Activated CD4-positive, alpha-beta T cell treated with anti-CD3 and anti-CD28 coated beads, Interleukin-2, amount 10 ng/mL, durations not matched to agents 7 days and 5 days (primary cell): ENCODE results near the gene MCCD1. TPM values are rescaled to one million over a fixed set of nuclear protein-coding genes. Genes with fewer than 3 reads are reported as not detected.

Experiments
- CTCF ChIA-PET: fragments of 350-600 bp; sonication (Branson Sonifier 250); formaldehyde crosslinking; loops from one replicate; lab custom pipeline; 2021; ENCODE audit warnings: antibody characterized with exemption; lab: Charles Lee
- POLR2A ChIA-PET: fragments of 350-600 bp; sonication (Branson Sonifier 250); formaldehyde crosslinking; loops from one replicate; lab custom pipeline; 2021; ENCODE audit warnings: antibody characterized with exemption; lab: Charles Lee
- DNase-seq: peaks from one replicate; pipeline ENCODE4 v3.0.0-alpha.2; 2020
- H3K27ac Mint-ChIP-seq: one replicate; pipeline ENCODE4 v1.8.0; 2021; ENCODE audit warnings: mild to moderate bottlenecking, moderate library complexity, mixed read lengths
- H3K27me3 Mint-ChIP-seq: one replicate; pipeline ENCODE4 v1.8.0; 2021; ENCODE audit warnings: mixed read lengths
- H3K36me3 Mint-ChIP-seq: one replicate; pipeline ENCODE4 v1.8.0; 2021; ENCODE audit warnings: low read depth, mixed read lengths
- H3K4me1 Mint-ChIP-seq: one replicate; pipeline ENCODE4 v1.8.0; 2021; ENCODE audit warnings: mixed read lengths
- H3K4me3 Mint-ChIP-seq: one replicate; pipeline ENCODE4 v1.8.0; 2021; ENCODE audit warnings: mild to moderate bottlenecking, moderate library complexity, mixed read lengths
- H3K9me3 Mint-ChIP-seq: one replicate; pipeline ENCODE4 v1.8.0; 2021; ENCODE audit warnings: mixed read lengths
- total RNA-seq, 2 experiments: library from RNA; stranded (reverse); gene quantifications; one replicate each; pipeline ENCODE4 v1.2.3, GENCODE V29; 2021

The MCCD1 gene
- total RNA-seq, 2 experiments from 2014 or later, result not detected

GRCh38 chr6:31567531-31568370 lies 39.0 kb downstream of the MCCD1 start:
- H3K9me3 Mint-ChIP-seq, result no peaks in the 10 kb centered on the region
- peaks cover 27% of the 10 kb centered on the region for H3K27me3 Mint-ChIP-seq
- ChIA-PET CTCF (interaction anchor here (0.7 to 6.7 kb wide), 9 partner anchors 10 to 93 kb away, joined by 3 to 60 read pairs (median 9); partner anchors contain the start of genes C6orf47, LST1, LTB and NCR3), POLR2A (interaction anchor here (0.5 to 1.9 kb wide), 4 partner anchors 8 to 370 kb away, joined by 3 to 4 read pairs (median 4); partner anchors contain the start of gene LTB)
- H3K27ac Mint-ChIP-seq, result peak overlapping the region; percentile 75
- peaks cover 25% of the 10 kb centered on the region for H3K36me3 Mint-ChIP-seq
- H3K4me1 Mint-ChIP-seq, result peaks cover 71% of the 10 kb centered on the region
- peak overlapping the region; percentile 3 for H3K4me3 Mint-ChIP-seq
- DNase-seq, result peak; percentile 27

GRCh38 chr6:31568537-31568961 lies 39.8 kb downstream of the MCCD1 start:
- Mint-ChIP-seq H3K9me3 (no peaks in the 10 kb centered on the region), H3K27me3 (peaks cover 21% of the 10 kb centered on the region), H3K36me3 (peaks cover 22% of the 10 kb centered on the region), H3K27ac (peak overlapping the region; percentile 75), H3K4me3 (peak overlapping the region; percentile 3), H3K4me1 (peaks cover 74% of the 10 kb centered on the region)
- DNase-seq, result peak; percentile 87
- ChIA-PET CTCF (interaction anchor here (0.7 to 6.7 kb wide), 9 partner anchors 9 to 92 kb away, joined by 3 to 60 read pairs (median 9); partner anchors contain the start of genes C6orf47, LST1, LTB and NCR3), POLR2A (interaction anchor here (0.5 to 1.9 kb wide), 5 partner anchors 9 to 371 kb away, joined by 3 to 4 read pairs (median 3); partner anchors contain the start of gene LTB)

GRCh38 chr6:31569861-31570536 lies 41.2 kb downstream of the MCCD1 start:
- H3K4me1 Mint-ChIP-seq, result peaks cover 82% of the 10 kb centered on the region
- peaks cover 20% of the 10 kb centered on the region for H3K36me3 Mint-ChIP-seq
- ChIA-PET CTCF (interaction anchor here (0.5 to 6.7 kb wide), 8 partner anchors 10 to 359 kb away, joined by 3 to 60 read pairs (median 11); partner anchors contain the start of genes LST1, LTB, NCR3 and NFKBIL1), POLR2A (interaction anchor here (0.5 kb wide), 1 partner anchor 257 kb away, joined by 3 read pairs; the partner anchor contains the start of gene HSPA1B)
- no peak overlapping the region for H3K27ac Mint-ChIP-seq
- H3K27me3 Mint-ChIP-seq, result peaks cover 14% of the 10 kb centered on the region
- no peak overlapping the region for H3K4me3 Mint-ChIP-seq
- no peaks in the 10 kb centered on the region for H3K9me3 Mint-ChIP-seq
- no peak for DNase-seq

DNA sequence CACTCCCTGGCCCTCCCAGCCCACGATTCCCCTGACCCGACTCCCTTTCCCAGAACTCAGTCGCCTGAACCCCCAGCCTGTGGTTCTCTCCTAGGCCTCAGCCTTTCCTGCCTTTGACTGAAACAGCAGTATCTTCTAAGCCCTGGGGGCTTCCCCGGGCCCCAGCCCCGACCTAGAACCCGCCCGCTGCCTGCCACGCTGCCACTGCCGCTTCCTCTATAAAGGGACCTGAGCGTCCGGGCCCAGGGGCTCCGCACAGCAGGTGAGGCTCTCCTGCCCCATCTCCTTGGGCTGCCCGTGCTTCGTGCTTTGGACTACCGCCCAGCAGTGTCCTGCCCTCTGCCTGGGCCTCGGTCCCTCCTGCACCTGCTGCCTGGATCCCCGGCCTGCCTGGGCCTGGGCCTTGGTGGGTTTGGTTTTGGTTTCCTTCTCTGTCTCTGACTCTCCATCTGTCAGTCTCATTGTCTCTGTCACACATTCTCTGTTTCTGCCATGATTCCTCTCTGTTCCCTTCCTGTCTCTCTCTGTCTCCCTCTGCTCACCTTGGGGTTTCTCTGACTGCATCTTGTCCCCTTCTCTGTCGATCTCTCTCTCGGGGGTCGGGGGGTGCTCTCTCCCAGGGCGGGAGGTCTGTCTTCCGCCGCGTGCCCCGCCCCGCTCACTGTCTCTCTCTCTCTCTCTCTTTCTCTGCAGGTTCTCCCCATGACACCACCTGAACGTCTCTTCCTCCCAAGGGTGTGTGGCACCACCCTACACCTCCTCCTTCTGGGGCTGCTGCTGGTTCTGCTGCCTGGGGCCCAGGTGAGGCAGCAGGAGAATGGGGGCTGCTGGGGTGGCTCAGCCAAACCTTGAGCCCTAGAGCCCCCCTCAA lies 43.5 kb downstream of the MCCD1 start, which contains the start of gene LTA:
TSS of gene LTA (plus strand) at position 249 of the 871 bp plus-strand sequence. CDS start at position 703, 454 bp downstream.
- Mint-ChIP-seq H3K27ac (peak within 1 kb of the TSS; percentile 96), H3K4me3 (peak within 1 kb of the TSS; percentile 90), H3K4me1 (peaks cover 97% of the 10 kb centered on the region), H3K27me3 (peaks cover 6% of the 10 kb centered on the region), H3K36me3 (peaks cover 32% of the 10 kb centered on the region), H3K9me3 (no peaks in the 10 kb centered on the region)
- DNase-seq, result peak; percentile 75
- CTCF ChIA-PET, result interaction anchor here (1.0 to 18.9 kb wide), 9 partner anchors 10 to 25 kb away, joined by 3 to 576 read pairs (median 23); partner anchors contain the start of genes ATP6V1G2, LST1, LTB and NCR3
- POLR2A ChIA-PET, result no interaction called here

- H3K27ac Mint-ChIP-seq, result peak overlapping the region; percentile 96
- ChIA-PET CTCF (interaction anchor here (1.2 to 18.9 kb wide), 5 partner anchors 22 to 79 kb away, joined by 4 to 576 read pairs (median 20); partner anchors contain the start of genes ATP6V1G2, DDX39B, LST1 and LTB), POLR2A (interaction anchor here (2.0 kb wide), 1 partner anchor 24 kb away, joined by 15 read pairs; no protein-coding TSS in a partner anchor)
- H3K27me3 Mint-ChIP-seq, result peaks cover 6% of the 10 kb centered on the region
- H3K9me3 Mint-ChIP-seq, result no peaks in the 10 kb centered on the region
- no peak for DNase-seq
- peaks cover 38% of the 10 kb centered on the region for H3K36me3 Mint-ChIP-seq
- H3K4me1 Mint-ChIP-seq, result peaks cover 94% of the 10 kb centered on the region
- peak overlapping the region; percentile 90 for H3K4me3 Mint-ChIP-seq
Observed at GRCh38 chr6:31573239-31574105, 44.7 kb downstream of the MCCD1 start.

DNA sequence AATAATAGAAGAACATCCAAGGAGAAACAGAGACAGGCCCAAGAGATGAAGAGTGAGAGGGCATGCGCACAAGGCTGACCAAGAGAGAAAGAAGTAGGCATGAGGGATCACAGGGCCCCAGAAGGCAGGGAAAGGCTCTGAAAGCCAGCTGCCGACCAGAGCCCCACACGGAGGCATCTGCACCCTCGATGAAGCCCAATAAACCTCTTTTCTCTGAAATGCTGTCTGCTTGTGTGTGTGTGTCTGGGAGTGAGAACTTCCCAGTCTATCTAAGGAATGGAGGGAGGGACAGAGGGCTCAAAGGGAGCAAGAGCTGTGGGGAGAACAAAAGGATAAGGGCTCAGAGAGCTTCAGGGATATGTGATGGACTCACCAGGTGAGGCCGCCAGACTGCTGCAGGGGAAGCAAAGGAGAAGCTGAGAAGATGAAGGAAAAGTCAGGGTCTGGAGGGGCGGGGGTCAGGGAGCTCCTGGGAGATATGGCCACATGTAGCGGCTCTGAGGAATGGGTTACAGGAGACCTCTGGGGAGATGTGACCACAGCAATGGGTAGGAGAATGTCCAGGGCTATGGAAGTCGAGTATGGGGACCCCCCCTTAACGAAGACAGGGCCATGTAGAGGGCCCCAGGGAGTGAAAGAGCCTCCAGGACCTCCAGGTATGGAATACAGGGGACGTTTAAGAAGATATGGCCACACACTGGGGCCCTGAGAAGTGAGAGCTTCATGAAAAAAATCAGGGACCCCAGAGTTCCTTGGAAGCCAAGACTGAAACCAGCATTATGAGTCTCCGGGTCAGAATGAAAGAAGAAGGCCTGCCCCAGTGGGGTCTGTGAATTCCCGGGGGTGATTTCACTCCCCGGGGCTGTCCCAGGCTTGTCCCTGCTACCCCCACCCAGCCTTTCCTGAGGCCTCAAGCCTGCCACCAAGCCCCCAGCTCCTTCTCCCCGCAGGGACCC lies 45.6 kb downstream of the MCCD1 start:
- Mint-ChIP-seq H3K27me3 (peaks cover 4% of the 10 kb centered on the region), H3K9me3 (no peaks in the 10 kb centered on the region), H3K4me3 (peak overlapping the region; percentile 90), H3K36me3 (peaks cover 48% of the 10 kb centered on the region), H3K4me1 (peaks cover 94% of the 10 kb centered on the region), H3K27ac (peak overlapping the region; percentile 59)
- DNase-seq, result no peak
- ChIA-PET CTCF (interaction anchor here (0.7 to 18.9 kb wide), 9 partner anchors 11 to 352 kb away, joined by 3 to 576 read pairs (median 4); partner anchors contain the start of genes ATP6V1G2, DDX39B, LST1 and LTB), POLR2A (interaction anchor here (0.6 to 2.0 kb wide), 9 partner anchors 14 to 256 kb away, joined by 3 to 15 read pairs (median 5); partner anchors contain the start of genes DDX39B, NCR3 and NFKBIL1)

GRCh38 chr6:31575335-31575901 lies 46.7 kb downstream of the MCCD1 start, which contains the start of gene TNF:
Gene TNF, plus strand, starts transcription at chr6:31575565. Its CDS starts 177 bp downstream, at chr6:31575742.
- Mint-ChIP-seq H3K4me1 (peaks cover 90% of the 10 kb centered on the region), H3K36me3 (peaks cover 55% of the 10 kb centered on the region), H3K9me3 (no peaks in the 10 kb centered on the region), H3K4me3 (peak within 1 kb of the TSS; percentile 90), H3K27me3 (no peaks in the 10 kb centered on the region), H3K27ac (peak within 1 kb of the TSS; percentile 88)
- peak; percentile 82 for DNase-seq
- CTCF ChIA-PET, result interaction anchor here (0.7 to 18.9 kb wide), 7 partner anchors 12 to 351 kb away, joined by 3 to 576 read pairs (median 20); partner anchors contain the start of genes ATP6V1G2, LST1, LTB and NCR3
- POLR2A ChIA-PET, result interaction anchor here (0.6 to 2.0 kb wide), 13 partner anchors 12 to 255 kb away, joined by 3 to 15 read pairs (median 5); partner anchors contain the start of genes DDX39B, NCR3 and NFKBIL1

GRCh38 chr6:31575952-31576685 lies 47.4 kb downstream of the MCCD1 start:
- DNase-seq, result no peak
- no peaks in the 10 kb centered on the region for H3K27me3 Mint-ChIP-seq
- H3K36me3 Mint-ChIP-seq, result peaks cover 61% of the 10 kb centered on the region
- no peaks in the 10 kb centered on the region for H3K9me3 Mint-ChIP-seq
- peak overlapping the region; percentile 90 for H3K4me3 Mint-ChIP-seq
- H3K4me1 Mint-ChIP-seq, result peaks cover 86% of the 10 kb centered on the region
- CTCF ChIA-PET, result interaction anchor here (1.0 to 18.9 kb wide), 13 partner anchors 8 to 350 kb away, joined by 3 to 576 read pairs (median 9); partner anchors contain the start of genes ATP6V1G2, DDX39B, LST1 and LTB
- POLR2A ChIA-PET, result interaction anchor here (0.6 to 2.0 kb wide), 11 partner anchors 11 to 254 kb away, joined by 3 to 15 read pairs (median 5); partner anchors contain the start of genes DDX39B and NCR3
- H3K27ac Mint-ChIP-seq, result peak overlapping the region; percentile 88
